ENCODE results near the gene EXOC6B.

DNA sequence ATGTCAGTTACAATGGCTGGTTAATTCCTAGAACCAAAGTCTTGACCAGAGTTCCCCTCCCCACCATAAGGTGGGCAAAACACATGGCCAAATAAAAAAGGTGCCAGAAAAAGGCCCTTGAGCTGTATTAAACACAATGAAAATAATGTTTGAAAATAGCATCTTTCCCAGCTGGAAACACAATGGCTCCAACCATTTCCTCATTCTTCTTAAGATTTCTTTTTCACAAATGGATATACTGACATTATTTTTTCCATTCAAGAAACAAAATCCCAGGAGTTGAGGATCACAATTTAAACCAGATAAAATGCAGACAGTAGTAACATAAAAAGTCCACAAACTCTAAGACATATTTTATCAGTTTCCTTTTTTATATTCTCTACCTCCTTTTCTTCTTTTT is 143.8 kb downstream of the EXOC6B start:
- TF ChIP-seq NFYB (IDR thresholded peaks at IDR 0.05; ENCODE audit: insufficient read depth, low read depth, low read length), result no peak
- TF ChIP-seq RFX5 (IDR thresholded peaks at IDR 0.05; ENCODE audit: low read depth, low read length), result no peak
- no peak for TF ChIP-seq BACH1 (IDR thresholded peaks at IDR 0.05; ENCODE audit: borderline replicate concordance)
- TF ChIP-seq, protein P1, sequence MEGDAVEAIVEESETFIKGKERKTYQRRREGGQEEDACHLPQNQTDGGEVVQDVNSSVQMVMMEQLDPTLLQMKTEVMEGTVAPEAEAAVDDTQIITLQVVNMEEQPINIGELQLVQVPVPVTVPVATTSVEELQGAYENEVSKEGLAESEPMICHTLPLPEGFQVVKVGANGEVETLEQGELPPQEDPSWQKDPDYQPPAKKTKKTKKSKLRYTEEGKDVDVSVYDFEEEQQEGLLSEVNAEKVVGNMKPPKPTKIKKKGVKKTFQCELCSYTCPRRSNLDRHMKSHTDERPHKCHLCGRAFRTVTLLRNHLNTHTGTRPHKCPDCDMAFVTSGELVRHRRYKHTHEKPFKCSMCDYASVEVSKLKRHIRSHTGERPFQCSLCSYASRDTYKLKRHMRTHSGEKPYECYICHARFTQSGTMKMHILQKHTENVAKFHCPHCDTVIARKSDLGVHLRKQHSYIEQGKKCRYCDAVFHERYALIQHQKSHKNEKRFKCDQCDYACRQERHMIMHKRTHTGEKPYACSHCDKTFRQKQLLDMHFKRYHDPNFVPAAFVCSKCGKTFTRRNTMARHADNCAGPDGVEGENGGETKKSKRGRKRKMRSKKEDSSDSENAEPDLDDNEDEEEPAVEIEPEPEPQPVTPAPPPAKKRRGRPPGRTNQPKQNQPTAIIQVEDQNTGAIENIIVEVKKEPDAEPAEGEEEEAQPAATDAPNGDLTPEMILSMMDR (IDR thresholded peaks at IDR 0.05 in 2 of 3, conservative IDR thresholded peaks at IDR 0.05 in 1 of 3; ENCODE audit: control insufficient read depth in 2 of 3, extremely low read depth in 1 of 3, insufficient read depth in 1 of 3, low read depth in 3 of 3, low read length in 3 of 3), result no peak
- no peak for TF ChIP-seq NR2C2 (IDR thresholded peaks at IDR 0.05; ENCODE audit: borderline replicate concordance, control insufficient read depth, insufficient read length, low read depth)
- no peak for TF ChIP-seq CHD2 (IDR thresholded peaks at IDR 0.05; ENCODE audit: borderline replicate concordance, low read depth, low read length)
- TF ChIP-seq FOS (IDR thresholded peaks at IDR 0.05; ENCODE audit: borderline replicate concordance, extremely low read depth, insufficient read length), result no peak
- TF ChIP-seq RAD21 (IDR thresholded peaks at IDR 0.05; ENCODE audit: insufficient read depth, low read depth, low read length), result no peak

Measured in GM12878 (cell line).